KMS-11 (cell line): Measurements from ENCODE around the gene SH2B2.

Source experiments
- H2AFZ ChIP-seq: fragments of 200-600 bp; sonication (generic); 2 replicates; pipeline ENCODE4 v1.6.1; 2016; ENCODE audit warnings: antibody characterized with exemption, mixed run types, low read depth
- H3K27ac ChIP-seq: fragments of 200-600 bp; sonication (generic); 2 replicates; pipeline ENCODE4 v1.6.1; 2016; ENCODE audit warnings: mild to moderate bottlenecking, mixed run types
- H3K27me3 ChIP-seq: fragments of 200-600 bp; sonication (generic); 2 replicates; pipeline ENCODE4 v1.6.1; 2017; ENCODE audit warnings: mild to moderate bottlenecking, low read depth, mixed run types, moderate library complexity; ENCODE audit not compliant: insufficient read depth
- H3K36me3 ChIP-seq: fragments of 200-600 bp; sonication (generic); 2 replicates; pipeline ENCODE4 v1.6.1; 2017; ENCODE audit warnings: mild to moderate bottlenecking, mixed run types; ENCODE audit not compliant: insufficient read depth
- H3K4me1 ChIP-seq: fragments of 200-600 bp; sonication (generic); 2 replicates; pipeline ENCODE4 v1.6.1; 2016; ENCODE audit warnings: mild to moderate bottlenecking, low read depth, mixed run types; ENCODE audit not compliant: poor library complexity, severe bottlenecking
- H3K4me2 ChIP-seq: fragments of 200-600 bp; sonication (generic); 2 replicates; pipeline ENCODE4 v1.7.0; 2016; ENCODE audit warnings: mild to moderate bottlenecking, mixed run types
- H3K4me3 ChIP-seq: fragments of 200-600 bp; sonication (generic); IDR thresholded peaks from 2 replicates; pipeline ENCODE4 v1.6.1; 2017; ENCODE audit warnings: low read depth, low read length, mixed read lengths; ENCODE audit not compliant: insufficient read depth
- H3K79me2 ChIP-seq: fragments of 200-600 bp; sonication (generic); 2 replicates; pipeline ENCODE4 v1.6.1; 2016; ENCODE audit warnings: low read depth, mixed run types; ENCODE audit not compliant: insufficient read depth
- H3K9ac ChIP-seq: fragments of 200-600 bp; sonication (generic); 2 replicates; pipeline ENCODE4 v1.6.1; 2016; ENCODE audit warnings: mild to moderate bottlenecking, mixed run types
- H4K20me1 ChIP-seq: fragments of 200-600 bp; sonication (generic); 2 replicates; pipeline ENCODE4 v1.6.1; 2016; ENCODE audit warnings: mild to moderate bottlenecking, mixed run types; ENCODE audit not compliant: insufficient read depth
- CTCF ChIP-seq: fragments of 200-600 bp; sonication (generic); conservative IDR thresholded peaks from 2 replicates; pipeline ENCODE4 v1.6.1; 2017; ENCODE audit warnings: low read depth, mild to moderate bottlenecking, antibody characterized with exemption, low read length, moderate library complexity, mixed read lengths

The SH2B2 gene

GRCh38 chr7:102248081-102248455 is 38.6 kb upstream of the SH2B2 start:
- H3K4me1 ChIP-seq = no peaks in the 10 kb centered on the region
- no peak overlapping the region for H3K4me3 ChIP-seq
- no peak overlapping the region for H3K9ac ChIP-seq
- no peaks in the 10 kb centered on the region for H4K20me1 ChIP-seq
- no peaks in the 10 kb centered on the region for H3K79me2 ChIP-seq
- H3K4me2 ChIP-seq = no peak overlapping the region
- H3K27ac ChIP-seq = no peak overlapping the region
- no peak for TF ChIP-seq CTCF
- H3K36me3 ChIP-seq = no peaks in the 10 kb centered on the region
- H2AFZ ChIP-seq = no peak overlapping the region
- H3K27me3 ChIP-seq = no peaks in the 10 kb centered on the region

- no peak overlapping the region for H2AFZ ChIP-seq
- TF ChIP-seq CTCF = no peak
- no peaks in the 10 kb centered on the region for H3K79me2 ChIP-seq
- no peak overlapping the region for H3K4me3 ChIP-seq
- H3K4me2 ChIP-seq = no peak overlapping the region
- no peaks in the 10 kb centered on the region for H3K4me1 ChIP-seq
- no peaks in the 10 kb centered on the region for H3K36me3 ChIP-seq
- no peak overlapping the region for H3K27ac ChIP-seq
- H3K27me3 ChIP-seq = no peaks in the 10 kb centered on the region
- no peaks in the 10 kb centered on the region for H4K20me1 ChIP-seq
- H3K9ac ChIP-seq = no peak overlapping the region
Measured at GRCh38 chr7:102248456-102249395, 37.9 kb upstream of the SH2B2 start.

DNA sequence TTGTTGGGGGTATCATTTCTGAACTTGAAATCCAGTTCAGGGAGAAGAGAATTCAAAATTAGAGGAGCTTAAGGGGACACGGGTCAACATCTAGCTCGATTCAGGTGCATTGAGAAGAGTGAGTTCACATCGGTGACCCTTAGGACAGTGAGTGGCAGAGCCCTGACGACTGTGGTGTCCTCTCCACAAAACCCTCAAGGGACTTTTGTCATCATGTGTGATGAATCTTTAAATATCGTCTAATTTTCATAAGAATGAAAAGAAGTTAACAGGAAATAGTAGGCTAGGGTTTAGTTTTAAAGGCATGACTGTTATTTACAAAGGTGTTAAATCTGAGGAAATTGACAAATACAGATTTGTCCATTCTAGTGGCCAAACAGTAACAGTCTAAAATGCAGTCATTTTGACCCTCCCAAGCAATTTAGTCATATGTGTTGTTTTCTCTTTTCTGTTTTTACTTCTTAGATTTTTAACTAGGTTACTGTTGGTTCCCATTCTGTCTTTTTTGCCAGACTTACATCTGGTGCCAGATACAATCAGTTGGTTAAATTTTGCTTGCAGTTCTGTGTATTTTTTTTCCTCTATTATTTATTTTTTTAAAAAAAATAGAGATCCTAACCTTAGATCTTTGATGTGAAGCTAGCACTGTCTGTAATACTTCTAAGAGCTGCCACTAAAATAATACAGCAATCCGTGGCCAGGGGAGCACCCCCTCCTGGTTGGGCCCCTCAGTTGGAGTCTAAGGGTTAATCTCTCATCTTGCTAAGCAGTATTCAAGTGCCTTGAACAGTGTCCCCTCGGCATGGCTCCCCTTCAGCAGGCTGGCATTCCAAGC is 34.9 kb upstream of the SH2B2 start:
- Histone ChIP-seq H3K9ac (no peak overlapping the region), H3K27me3 (no peaks in the 10 kb centered on the region), H2AFZ (no peak overlapping the region), H3K4me3 (no peak overlapping the region), H3K27ac (no peak overlapping the region), H3K36me3 (no peaks in the 10 kb centered on the region), H4K20me1 (no peaks in the 10 kb centered on the region), H3K4me2 (no peak overlapping the region), H3K79me2 (no peaks in the 10 kb centered on the region), H3K4me1 (no peaks in the 10 kb centered on the region)
- no peak for TF ChIP-seq CTCF

- no peaks in the 10 kb centered on the region for H3K27me3 ChIP-seq
- no peak overlapping the region for H2AFZ ChIP-seq
- H4K20me1 ChIP-seq = no peaks in the 10 kb centered on the region
- H3K36me3 ChIP-seq = no peaks in the 10 kb centered on the region
- H3K4me2 ChIP-seq = no peak overlapping the region
- no peak for TF ChIP-seq CTCF
- no peak overlapping the region for H3K9ac ChIP-seq
- H3K4me1 ChIP-seq = no peaks in the 10 kb centered on the region
- no peak overlapping the region for H3K27ac ChIP-seq
- H3K79me2 ChIP-seq = no peaks in the 10 kb centered on the region
- H3K4me3 ChIP-seq = no peak overlapping the region
Measured at GRCh38 chr7:102252366-102252982, 34.2 kb upstream of the SH2B2 start.
